H1 (cell line): ENCODE measurements around the gene LRRC43. TPM values are rescaled to one million over a fixed set of nuclear protein-coding genes. Genes with fewer than 3 reads are reported as not detected.

Experiments
- EP300 ChIP-seq, 2 experiments: IDR thresholded peaks; 1 replicate in 1 of 2; 2 replicates in 1 of 2; pipeline ENCODE4 v1.6.1; 2011 to 2012; ENCODE audit warnings: low read depth in 2 of 2, low read length in 2 of 2, mild to moderate bottlenecking in 2 of 2, borderline replicate concordance in 1 of 2, inconsistent platforms in 1 of 2, moderate library complexity in 1 of 2
- POLR2A ChIP-seq, 2 experiments: IDR thresholded peaks; 1 replicate in 1 of 2; 2 replicates in 1 of 2; pipeline ENCODE4 v1.6.1; 2011; ENCODE audit warnings: low read depth in 2 of 2, low read length in 2 of 2, mild to moderate bottlenecking in 2 of 2; ENCODE audit errors: control extremely low read depth in 1 of 2
- POLR2AphosphoS5 ChIP-seq: IDR thresholded peaks from 2 replicates; pipeline ENCODE4 v1.6.1; 2011; ENCODE audit warnings: low read depth, low read length
- polyA plus RNA-seq, 7 experiments: library from polyadenylated mRNA; depleted of rRNA in 3 of 7; stranded (reverse) in 5 of 7; unstranded in 2 of 7; fragments of >200 nt in 5 of 7; fragments of 200-250 nt in 2 of 7; gene quantifications; 1 replicate in 5 of 7; 2 replicates in 1 of 7; 4 replicates in 1 of 7; pipeline versions ENCODE4 v1.2.1 to v1.2.3, GENCODE V29; 2011 to 2013; ENCODE audit warnings: missing spikeins in 2 of 7, mixed read lengths in 2 of 7
- total RNA-seq: library from RNA; stranded (reverse); fragmentation: NEBNext Ultra II Directional; extraction: Animal tissue kit (Norgen Biotek cat#: 25700); gene quantifications from 2 replicates; pipeline ENCODE4 v1.2.1, GENCODE V29; 2021
- TF ChIP-seq, protein P1 (sequence below): IDR thresholded peaks from 2 replicates; pipeline ENCODE4 v1.6.1; 2012; ENCODE audit warnings: low read length, inconsistent platforms
- TF ChIP-seq, protein P2 (sequence below), 3 experiments: IDR thresholded peaks; 1 replicate in 2 of 3; 2 replicates in 1 of 3; pipeline versions ENCODE4 v1.5.1 to v1.6.1; 2011; ENCODE audit warnings: low read length in 3 of 3, mild to moderate bottlenecking in 3 of 3, inconsistent platforms in 2 of 3, low read depth in 1 of 3, moderate library complexity in 1 of 3; ENCODE audit not compliant: insufficient read depth in 1 of 3; ENCODE audit errors: control extremely low read depth in 1 of 3

LRRC43 gene
- total and polyA plus RNA-seq, 2 of the 8 experiments (the other 6 are each of a cell fraction or from before 2014, with no cell fraction given): 0.35 to 0.44 TPM

DNA sequence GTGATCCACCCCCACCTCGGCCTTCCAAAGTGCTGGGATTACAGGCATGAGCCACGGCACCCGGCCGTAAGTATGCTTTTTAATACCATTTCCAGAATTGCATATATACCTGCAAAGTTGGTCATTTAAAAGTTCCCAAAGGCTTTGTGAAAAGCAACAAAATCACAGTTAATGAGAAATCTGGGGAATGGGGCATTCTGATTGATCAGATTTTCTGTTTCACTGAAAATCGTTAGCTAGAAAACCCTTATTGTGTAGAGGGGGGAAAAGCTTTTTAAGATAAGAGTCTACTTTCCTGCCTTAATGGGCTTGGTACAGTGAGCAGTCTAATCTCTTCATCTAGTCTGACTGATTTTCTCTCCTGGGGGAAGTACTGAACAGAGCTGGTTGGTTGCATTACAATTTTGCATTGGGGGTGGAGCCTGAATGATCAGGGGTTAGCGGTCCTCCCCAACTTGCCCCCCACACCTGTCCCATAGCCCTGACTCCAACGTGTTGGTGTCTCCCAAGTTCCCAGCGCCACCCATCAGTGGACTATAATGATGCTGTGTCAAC, 32.7 kb upstream of the LRRC43 start (continued):
- TF ChIP-seq, protein P1, sequence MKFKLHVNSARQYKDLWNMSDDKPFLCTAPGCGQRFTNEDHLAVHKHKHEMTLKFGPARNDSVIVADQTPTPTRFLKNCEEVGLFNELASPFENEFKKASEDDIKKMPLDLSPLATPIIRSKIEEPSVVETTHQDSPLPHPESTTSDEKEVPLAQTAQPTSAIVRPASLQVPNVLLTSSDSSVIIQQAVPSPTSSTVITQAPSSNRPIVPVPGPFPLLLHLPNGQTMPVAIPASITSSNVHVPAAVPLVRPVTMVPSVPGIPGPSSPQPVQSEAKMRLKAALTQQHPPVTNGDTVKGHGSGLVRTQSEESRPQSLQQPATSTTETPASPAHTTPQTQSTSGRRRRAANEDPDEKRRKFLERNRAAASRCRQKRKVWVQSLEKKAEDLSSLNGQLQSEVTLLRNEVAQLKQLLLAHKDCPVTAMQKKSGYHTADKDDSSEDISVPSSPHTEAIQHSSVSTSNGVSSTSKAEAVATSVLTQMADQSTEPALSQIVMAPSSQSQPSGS: no peak
- TF ChIP-seq, protein P2, sequence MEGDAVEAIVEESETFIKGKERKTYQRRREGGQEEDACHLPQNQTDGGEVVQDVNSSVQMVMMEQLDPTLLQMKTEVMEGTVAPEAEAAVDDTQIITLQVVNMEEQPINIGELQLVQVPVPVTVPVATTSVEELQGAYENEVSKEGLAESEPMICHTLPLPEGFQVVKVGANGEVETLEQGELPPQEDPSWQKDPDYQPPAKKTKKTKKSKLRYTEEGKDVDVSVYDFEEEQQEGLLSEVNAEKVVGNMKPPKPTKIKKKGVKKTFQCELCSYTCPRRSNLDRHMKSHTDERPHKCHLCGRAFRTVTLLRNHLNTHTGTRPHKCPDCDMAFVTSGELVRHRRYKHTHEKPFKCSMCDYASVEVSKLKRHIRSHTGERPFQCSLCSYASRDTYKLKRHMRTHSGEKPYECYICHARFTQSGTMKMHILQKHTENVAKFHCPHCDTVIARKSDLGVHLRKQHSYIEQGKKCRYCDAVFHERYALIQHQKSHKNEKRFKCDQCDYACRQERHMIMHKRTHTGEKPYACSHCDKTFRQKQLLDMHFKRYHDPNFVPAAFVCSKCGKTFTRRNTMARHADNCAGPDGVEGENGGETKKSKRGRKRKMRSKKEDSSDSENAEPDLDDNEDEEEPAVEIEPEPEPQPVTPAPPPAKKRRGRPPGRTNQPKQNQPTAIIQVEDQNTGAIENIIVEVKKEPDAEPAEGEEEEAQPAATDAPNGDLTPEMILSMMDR (IDR thresholded peaks at IDR 0.05; ENCODE audit: control extremely low read depth in 1 of 3, insufficient read depth in 1 of 3, low read depth in 1 of 3, low read length in 3 of 3): no peak
- TF ChIP-seq POLR2A (IDR thresholded peaks at IDR 0.05; ENCODE audit: control extremely low read depth in 1 of 2, low read depth in 2 of 2, low read length in 2 of 2) (no peak), EP300 (IDR thresholded peaks at IDR 0.05; ENCODE audit: borderline replicate concordance in 1 of 2, low read depth in 2 of 2, low read length in 2 of 2) (no peak), POLR2AphosphoS5 (no peak)
